ENCODE measurements around the gene ATP2A1. TPM values are rescaled to one million over a fixed set of nuclear protein-coding genes. Genes with fewer than 3 reads are reported as not detected.

Gene ATP2A1
- total and polyA plus RNA-seq, 2 donors (not counting 3 experiments of a cell fraction or from before 2014, with no cell fraction given): 1.2 to 2.5 TPM

DNA sequence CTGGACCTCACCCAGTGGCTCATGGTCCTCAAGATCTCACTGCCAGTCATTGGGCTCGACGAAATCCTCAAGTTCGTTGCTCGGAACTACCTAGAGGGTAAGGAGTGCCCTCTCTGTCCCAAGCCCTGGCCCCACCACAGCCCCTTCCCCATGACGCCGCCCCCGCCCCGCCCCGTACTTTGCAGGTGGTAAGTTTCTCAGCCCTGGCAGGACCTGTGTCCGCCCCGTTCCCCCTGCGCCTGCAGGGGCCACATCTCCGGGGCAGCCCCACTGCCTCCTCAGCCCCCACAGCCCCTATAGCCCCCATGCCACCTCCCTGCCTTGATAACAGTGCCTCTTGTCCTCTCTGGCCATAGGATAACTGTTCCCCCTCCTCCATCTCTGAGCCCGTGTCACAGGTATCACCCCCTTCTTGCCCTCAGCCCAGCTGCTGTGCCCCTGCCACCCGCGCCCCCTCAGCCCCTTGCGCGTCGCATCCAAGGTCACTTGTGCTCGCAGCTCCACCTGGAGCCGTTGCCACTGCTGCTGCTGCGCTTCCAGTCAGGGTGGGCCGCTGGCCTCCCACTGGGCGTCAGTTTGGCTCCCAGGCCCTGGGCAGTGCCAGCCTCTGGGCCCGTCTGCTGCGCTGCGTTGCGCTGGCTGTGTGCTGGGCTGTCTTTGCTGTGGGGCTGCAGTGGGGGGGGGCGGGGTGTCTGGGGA lies 25.2 kb downstream of the ATP2A1 start:
- no peaks in the 10 kb centered on the region for H3K4me1 ChIP-seq (ENCODE audit: control insufficient read depth, extremely low read depth, insufficient read depth, low read length)
- ChIA-PET CTCF (no interaction called here), POLR2A (no interaction called here)
- dilution Hi-C loops (cut with MboI; ENCODE audit: extremely low pct_ligation_motif_present, low sequenced_read_pairs): no loop called here
- H3K36me3 ChIP-seq (ENCODE audit: control insufficient read depth in 2 of 2, extremely low read depth in 1 of 2, insufficient read depth in 2 of 2, low read length in 2 of 2): peaks cover 0 to 9% of the 10 kb centered on the region in 2 experiments
- DNase-seq (ENCODE audit: low read depth, low spot score) (no peak), FAIRE-seq (no peak)
- no peak overlapping the region for H2AFZ ChIP-seq (ENCODE audit: low read depth, low read length)
- no peaks in the 10 kb centered on the region for H3K9me3 ChIP-seq (replicated peaks; ENCODE audit: control insufficient read depth, insufficient read depth, low read length)
- TF ChIP-seq EZH2 (IDR thresholded peaks at IDR 0.05; ENCODE audit: borderline replicate concordance, low read depth, low read length, severe bottlenecking) (no peak), POLR2AphosphoS5 (IDR thresholded peaks at IDR 0.05; ENCODE audit: insufficient read depth, low read depth, low read length) (no peak), MYC (IDR thresholded peaks at IDR 0.05; ENCODE audit: low read depth, low read length) (no peak), GATA2 (IDR thresholded peaks at IDR 0.05; ENCODE audit: insufficient read depth, insufficient read length, low read depth, low read length) (no peak), POLR2A (IDR thresholded peaks at IDR 0.05; ENCODE audit: low read depth, low read length) (no peak), FOS (IDR thresholded peaks at IDR 0.05; ENCODE audit: borderline replicate concordance, insufficient read depth, low read length) (no peak), JUN (IDR thresholded peaks at IDR 0.05; ENCODE audit: borderline replicate concordance, insufficient read depth, insufficient read length, low read depth) (no peak)
- TF ChIP-seq, protein P1, sequence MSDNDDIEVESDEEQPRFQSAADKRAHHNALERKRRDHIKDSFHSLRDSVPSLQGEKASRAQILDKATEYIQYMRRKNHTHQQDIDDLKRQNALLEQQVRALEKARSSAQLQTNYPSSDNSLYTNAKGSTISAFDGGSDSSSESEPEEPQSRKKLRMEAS (IDR thresholded peaks at IDR 0.05; ENCODE audit: insufficient read depth, insufficient read length): no peak
- TF ChIP-seq, protein P2, sequence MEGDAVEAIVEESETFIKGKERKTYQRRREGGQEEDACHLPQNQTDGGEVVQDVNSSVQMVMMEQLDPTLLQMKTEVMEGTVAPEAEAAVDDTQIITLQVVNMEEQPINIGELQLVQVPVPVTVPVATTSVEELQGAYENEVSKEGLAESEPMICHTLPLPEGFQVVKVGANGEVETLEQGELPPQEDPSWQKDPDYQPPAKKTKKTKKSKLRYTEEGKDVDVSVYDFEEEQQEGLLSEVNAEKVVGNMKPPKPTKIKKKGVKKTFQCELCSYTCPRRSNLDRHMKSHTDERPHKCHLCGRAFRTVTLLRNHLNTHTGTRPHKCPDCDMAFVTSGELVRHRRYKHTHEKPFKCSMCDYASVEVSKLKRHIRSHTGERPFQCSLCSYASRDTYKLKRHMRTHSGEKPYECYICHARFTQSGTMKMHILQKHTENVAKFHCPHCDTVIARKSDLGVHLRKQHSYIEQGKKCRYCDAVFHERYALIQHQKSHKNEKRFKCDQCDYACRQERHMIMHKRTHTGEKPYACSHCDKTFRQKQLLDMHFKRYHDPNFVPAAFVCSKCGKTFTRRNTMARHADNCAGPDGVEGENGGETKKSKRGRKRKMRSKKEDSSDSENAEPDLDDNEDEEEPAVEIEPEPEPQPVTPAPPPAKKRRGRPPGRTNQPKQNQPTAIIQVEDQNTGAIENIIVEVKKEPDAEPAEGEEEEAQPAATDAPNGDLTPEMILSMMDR (IDR thresholded peaks at IDR 0.05; ENCODE audit: extremely low read depth in 1 of 2, insufficient read depth in 1 of 2, low read depth in 1 of 2, low read length in 2 of 2): no peak
- H3K27me3 ChIP-seq (ENCODE audit: control insufficient read depth in 2 of 2, insufficient read depth in 2 of 2, low read length in 2 of 2): no peaks in the 10 kb centered on the region
- BruUV-seq (replicated peaks): no TSS peak
- intact Hi-C loops (cut with micrococcal nuclease): no loop called here
- H4K20me1 ChIP-seq (replicated peaks; ENCODE audit: control insufficient read depth, extremely low read depth, insufficient read depth, low read length): no peaks in the 10 kb centered on the region
- H3K4me2 ChIP-seq (ENCODE audit: insufficient read depth, low read length): no peak overlapping the region
- no peaks in the 10 kb centered on the region for H3K79me2 ChIP-seq (ENCODE audit: control insufficient read depth, insufficient read depth, low read length)
- H3K4me3 ChIP-seq (replicated peaks in 1 of 3; ENCODE audit: insufficient read depth in 1 of 3, low read depth in 1 of 3, low read length in 3 of 3): no peak overlapping the region
- H3K27ac ChIP-seq (ENCODE audit: insufficient read depth, low read depth, low read length): no peak overlapping the region
- no peaks in the 10 kb centered on the region for H3K9me1 ChIP-seq (replicated peaks; ENCODE audit: control insufficient read depth, extremely low read depth, insufficient read depth, low read length)
- H3K9ac ChIP-seq (replicated peaks; ENCODE audit: extremely low read depth, insufficient read depth, low read length): no peak overlapping the region
